GM12892 (cell line): Measurements from ENCODE around the gene WTAP.

ENCODE experiments used
- POLR2A ChIP-seq: IDR thresholded peaks from 2 replicates; pipeline ENCODE4 v1.6.1; 2011; ENCODE audit warnings: low read depth, low read length, control low read depth
- POLR2AphosphoS5 ChIP-seq: IDR thresholded peaks from 2 replicates; pipeline ENCODE4 v1.6.1; 2011; ENCODE audit warnings: low read depth, low read length, control low read depth
- TAF1 ChIP-seq: IDR thresholded peaks from 2 replicates; pipeline ENCODE4 v1.6.1; 2011; ENCODE audit warnings: low read depth, mild to moderate bottlenecking, control low read depth, low read length, borderline replicate concordance

DNA sequence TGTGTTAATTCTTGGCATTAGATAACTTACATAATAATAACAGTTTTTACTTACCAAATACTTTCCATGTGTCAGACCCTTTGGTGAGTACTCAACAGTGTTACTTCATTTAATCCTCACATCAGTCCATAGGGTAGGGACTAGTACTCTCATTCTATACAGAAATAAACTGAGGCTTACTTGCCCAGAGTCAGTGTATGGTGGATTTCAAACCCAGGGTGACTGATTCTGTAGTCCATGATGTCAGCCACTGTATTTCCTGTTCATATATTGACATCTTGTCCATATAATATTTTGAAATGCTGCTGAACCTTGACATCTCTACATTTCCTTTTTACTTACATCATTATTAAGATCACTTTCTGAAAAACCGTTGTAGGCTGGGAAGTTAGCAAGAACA is 70.2 kb downstream of the WTAP start:
- TF ChIP-seq POLR2A (no peak), POLR2AphosphoS5 (no peak), TAF1 (no peak)
